Transverse colon (tissue), 4 donors: ENCODE data around the gene LNX1. TPM values are rescaled to one million over a fixed set of nuclear protein-coding genes. Genes with fewer than 3 reads are reported as not detected.

Experiments used
- DNase-seq: peaks from one replicate; pipeline ENCODE4 v3.0.0-alpha.2; 2019
- H3K27ac ChIP-seq, 4 donors: fragments of 200-600 bp; sonication (generic); 2 replicates each; pipeline ENCODE4 v1.5.1; 2016 to 2018; ENCODE audit warnings: inconsistent platforms in 4 of 4
- H3K27me3 ChIP-seq: fragments of 200-600 bp; sonication (generic); 2 replicates; pipeline ENCODE4 v1.5.1; 2017; ENCODE audit warnings: inconsistent platforms
- H3K36me3 ChIP-seq, 4 donors: fragments of 200-600 bp; sonication (generic); 2 replicates each; pipeline ENCODE4 v1.5.1; 2017 to 2019; ENCODE audit warnings: inconsistent platforms in 4 of 4
- H3K4me1 ChIP-seq, 4 donors: fragments of 200-600 bp; sonication (generic); 2 replicates each; pipeline ENCODE4 v1.5.1; 2017 to 2020; ENCODE audit warnings: inconsistent platforms in 4 of 4
- H3K4me3 ChIP-seq, 4 donors: fragments of 200-600 bp; sonication (generic); 1 replicate in 1 of 4; 2 replicates in 3 of 4; pipeline versions ENCODE4 v1.5.1 to v1.6.1; 2017 to 2019; ENCODE audit warnings: inconsistent platforms in 4 of 4
- H3K9me3 ChIP-seq, 2 donors: fragments of 200-600 bp; sonication (generic); 2 replicates each; pipeline ENCODE4 v1.5.1; 2017 to 2019; ENCODE audit warnings: inconsistent platforms in 2 of 2
- EP300 ChIP-seq: sonication (generic); formaldehyde crosslinking; IDR thresholded peaks from one replicate; pipeline ENCODE4 v1.6.1; 2017; ENCODE audit warnings: antibody characterized with exemption, low read depth
- POLR2A ChIP-seq: fragments of 450-650 bp; IDR thresholded peaks from one replicate; pipeline ENCODE4 v1.6.1; 2016; ENCODE audit warnings: antibody characterized with exemption, mild to moderate bottlenecking, moderate library complexity
- POLR2AphosphoS5 ChIP-seq, 3 donors: sonication (generic); formaldehyde crosslinking; IDR thresholded peaks; one replicate each; pipeline ENCODE4 v1.6.1; 2016; ENCODE audit warnings: antibody characterized with exemption in 3 of 3
- WGBS, 2 donors: methylation state at CpG; one replicate each; pipeline ENCODE4 v1.1.5; 2018; ENCODE audit warnings: low coverage in 1 of 2; 5-methylcytosine and 5-hydroxymethylcytosine counted together
- in situ Hi-C, 4 donors: fragments of 200-750 bp; cut with MboI; loops; one replicate each; pipeline versions ENCODE4 v1.15.0 to v1.15.1; 2017; ENCODE audit warnings: low sequenced_read_pairs in 3 of 4, low pct_ligation_motif_present in 1 of 4, low pct_unique_long_range_greater_than_20kb in 1 of 4
- intact Hi-C: fragments of 100-400 bp; cut with DNase I; formaldehyde crosslinking; loops from one replicate; pipeline ENCODE4 v1.15.1; 2023; ENCODE audit warnings: low total_unique reads
- total RNA-seq, 4 donors: library from RNA; depleted of rRNA; stranded (reverse); fragments of >200 nt; gene quantifications; one replicate each; pipeline ENCODE4 v1.1.0, GENCODE V29; 2016
- TF ChIP-seq, protein P1 (sequence below), 5 experiments: fragments of 200-600 bp in 3 of 5; fragments of 450-650 bp in 2 of 5; sonication (generic) in 3 of 5; IDR thresholded peaks; 1 replicate in 2 of 5; 2 replicates in 3 of 5; pipeline ENCODE4 v1.5.1; 2016 to 2017; ENCODE audit warnings: antibody characterized with exemption in 5 of 5, inconsistent platforms in 3 of 5, mild to moderate bottlenecking in 2 of 5, moderate library complexity in 1 of 5

Gene LNX1
- total RNA-seq, 4 donors from 2014 or later: 2.6 to 35.5 (median 18.1) TPM

- Histone ChIP-seq H3K36me3 (no peaks in the 10 kb centered on the region), H3K9me3 (no peaks in the 10 kb centered on the region), H3K27me3 (no peaks in the 10 kb centered on the region), H3K27ac (no peak overlapping the region), H3K4me3 (no peak overlapping the region), H3K4me1 (no peaks in the 10 kb centered on the region)
- TF ChIP-seq POLR2AphosphoS5 (IDR thresholded peaks at IDR 0.05) (no peak), POLR2A (no peak)
- TF ChIP-seq, protein P1, sequence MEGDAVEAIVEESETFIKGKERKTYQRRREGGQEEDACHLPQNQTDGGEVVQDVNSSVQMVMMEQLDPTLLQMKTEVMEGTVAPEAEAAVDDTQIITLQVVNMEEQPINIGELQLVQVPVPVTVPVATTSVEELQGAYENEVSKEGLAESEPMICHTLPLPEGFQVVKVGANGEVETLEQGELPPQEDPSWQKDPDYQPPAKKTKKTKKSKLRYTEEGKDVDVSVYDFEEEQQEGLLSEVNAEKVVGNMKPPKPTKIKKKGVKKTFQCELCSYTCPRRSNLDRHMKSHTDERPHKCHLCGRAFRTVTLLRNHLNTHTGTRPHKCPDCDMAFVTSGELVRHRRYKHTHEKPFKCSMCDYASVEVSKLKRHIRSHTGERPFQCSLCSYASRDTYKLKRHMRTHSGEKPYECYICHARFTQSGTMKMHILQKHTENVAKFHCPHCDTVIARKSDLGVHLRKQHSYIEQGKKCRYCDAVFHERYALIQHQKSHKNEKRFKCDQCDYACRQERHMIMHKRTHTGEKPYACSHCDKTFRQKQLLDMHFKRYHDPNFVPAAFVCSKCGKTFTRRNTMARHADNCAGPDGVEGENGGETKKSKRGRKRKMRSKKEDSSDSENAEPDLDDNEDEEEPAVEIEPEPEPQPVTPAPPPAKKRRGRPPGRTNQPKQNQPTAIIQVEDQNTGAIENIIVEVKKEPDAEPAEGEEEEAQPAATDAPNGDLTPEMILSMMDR (IDR thresholded peaks at IDR 0.05): no peak
- in situ Hi-C loops (no loop called here), intact Hi-C loops (no loop called here)
- DNase-seq: no peak
- 69 to 81% methylated on average over 1 to 2 of the region's 2 CpGs for WGBS, 2 donors
Observed at GRCh38 chr4:53505947-53506346, 85.3 kb downstream of the LNX1 start.

DNA sequence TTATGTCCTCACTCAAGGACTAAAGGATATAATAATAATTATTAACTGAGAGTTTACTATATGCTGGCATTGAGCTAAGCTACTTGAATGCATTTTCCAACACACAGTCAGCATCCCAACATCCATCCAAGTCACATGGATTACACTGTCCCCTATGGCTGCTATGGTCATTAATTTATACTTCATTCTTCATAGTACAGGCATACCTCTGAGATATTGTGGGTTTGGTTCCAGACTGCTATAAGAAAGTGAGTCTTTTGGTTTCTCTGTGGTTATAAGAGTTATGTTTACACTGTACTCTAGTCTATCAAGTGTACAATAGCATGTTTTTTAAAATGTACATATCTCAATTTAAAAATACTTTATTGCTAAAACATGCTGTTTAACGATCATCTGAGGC, 89.2 kb downstream of the LNX1 start:
- H3K4me3 ChIP-seq: no peak overlapping the region
- no peaks in the 10 kb centered on the region for H3K9me3 ChIP-seq
- WGBS, 2 donors: 81 to 90% methylated on average over 1 of the region's 1 CpG
- no peaks in the 10 kb centered on the region for H3K36me3 ChIP-seq
- no peaks in the 10 kb centered on the region for H3K4me1 ChIP-seq
- H3K27me3 ChIP-seq: no peaks in the 10 kb centered on the region
- no peak for DNase-seq
- no peak overlapping the region for H3K27ac ChIP-seq
- TF ChIP-seq, protein P1 (IDR thresholded peaks at IDR 0.05): no peak
- TF ChIP-seq POLR2A: no peak
- TF ChIP-seq EP300: no peak
- TF ChIP-seq POLR2AphosphoS5 (IDR thresholded peaks at IDR 0.05): no peak
- in situ Hi-C loops (no loop called here), intact Hi-C loops (no loop called here)

GRCh38 chr4:53501561-53501960, 89.7 kb downstream of the LNX1 start:
- DNase-seq: no peak
- intact Hi-C loops: no loop called here
- no peak overlapping the region for H3K4me3 ChIP-seq
- TF ChIP-seq EP300 (no peak), POLR2A (no peak), POLR2AphosphoS5 (IDR thresholded peaks at IDR 0.05) (no peak)
- TF ChIP-seq, protein P1 (IDR thresholded peaks at IDR 0.05): no peak
- H3K4me1 ChIP-seq: no peaks in the 10 kb centered on the region
- no peaks in the 10 kb centered on the region for H3K36me3 ChIP-seq
- in situ Hi-C loops: no loop called here
- H3K27me3 ChIP-seq: no peaks in the 10 kb centered on the region
- H3K9me3 ChIP-seq: no peaks in the 10 kb centered on the region
- WGBS, 2 donors: 91 to 100% methylated on average over 2 to 4 of the region's 4 CpGs
- no peak overlapping the region for H3K27ac ChIP-seq

DNA sequence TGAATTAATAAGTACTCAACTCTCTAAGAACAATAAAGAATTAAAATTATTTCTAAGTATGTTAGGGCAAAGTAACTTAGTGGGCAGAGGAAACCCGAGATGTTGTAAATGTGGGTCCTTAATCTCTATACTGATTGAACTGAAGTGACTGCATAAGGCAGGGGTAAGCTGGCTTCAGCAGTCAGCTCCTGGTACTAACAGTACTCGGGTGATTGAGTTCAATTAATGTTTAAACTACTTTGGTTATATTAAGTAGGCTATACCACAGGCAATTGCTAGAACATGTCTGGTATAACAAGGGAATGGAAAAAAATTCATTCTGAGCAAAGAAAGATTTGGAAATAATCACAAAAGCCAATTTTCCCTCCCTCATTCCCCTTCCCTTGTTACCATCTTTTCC, 90.7 kb downstream of the LNX1 start:
- no peaks in the 10 kb centered on the region for H3K4me1 ChIP-seq
- H3K27me3 ChIP-seq: no peaks in the 10 kb centered on the region
- no peak overlapping the region for H3K4me3 ChIP-seq
- H3K36me3 ChIP-seq: no peaks in the 10 kb centered on the region
- H3K9me3 ChIP-seq: no peaks in the 10 kb centered on the region
- intact Hi-C loops (no loop called here), in situ Hi-C loops (no loop called here)
- no peak overlapping the region for H3K27ac ChIP-seq
- 86 to 95% methylated on average over 2 of the region's 2 CpGs for WGBS, 2 donors
- no peak for TF ChIP-seq POLR2AphosphoS5 (IDR thresholded peaks at IDR 0.05)
- TF ChIP-seq, protein P1 (IDR thresholded peaks at IDR 0.05): no peak
- TF ChIP-seq POLR2A: no peak
- no peak for TF ChIP-seq EP300
- no peak for DNase-seq
